AG09319 (cell line): ENCODE measurements around the gene FAM163A.

Source experiments
- DNase-seq: peaks from one replicate; pipeline ENCODE4 v3.0.0-alpha.2; 2010; ENCODE audit warnings: low read depth; ENCODE audit errors: extremely low read depth
- CTCF ChIP-seq: IDR thresholded peaks from 2 replicates; pipeline ENCODE4 v1.5.1; 2011; ENCODE audit warnings: low read depth, mild to moderate bottlenecking, inconsistent platforms, low read length, moderate library complexity

Gene FAM163A

DNA sequence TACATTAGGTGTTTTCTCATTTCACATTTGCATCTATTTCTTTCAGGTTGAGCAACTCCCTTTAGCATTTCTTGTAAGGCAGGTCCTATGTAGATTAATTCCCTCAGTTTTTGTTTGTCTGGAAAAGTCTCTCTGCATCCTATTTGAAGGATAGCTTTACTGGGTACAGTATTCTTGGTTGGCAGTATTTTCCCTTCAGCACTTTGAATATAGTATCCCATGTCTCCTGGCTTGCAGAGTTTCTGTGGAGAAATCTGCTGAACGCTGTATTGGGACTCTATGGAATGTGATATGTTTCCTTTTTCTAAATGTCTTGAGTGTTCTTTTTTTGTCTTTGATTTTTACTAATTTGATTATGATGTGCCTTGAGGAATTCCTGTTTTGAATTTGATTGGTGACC, 28.9 kb upstream of the FAM163A start:
- TF ChIP-seq CTCF: no peak
- DNase-seq: no peak

DNA sequence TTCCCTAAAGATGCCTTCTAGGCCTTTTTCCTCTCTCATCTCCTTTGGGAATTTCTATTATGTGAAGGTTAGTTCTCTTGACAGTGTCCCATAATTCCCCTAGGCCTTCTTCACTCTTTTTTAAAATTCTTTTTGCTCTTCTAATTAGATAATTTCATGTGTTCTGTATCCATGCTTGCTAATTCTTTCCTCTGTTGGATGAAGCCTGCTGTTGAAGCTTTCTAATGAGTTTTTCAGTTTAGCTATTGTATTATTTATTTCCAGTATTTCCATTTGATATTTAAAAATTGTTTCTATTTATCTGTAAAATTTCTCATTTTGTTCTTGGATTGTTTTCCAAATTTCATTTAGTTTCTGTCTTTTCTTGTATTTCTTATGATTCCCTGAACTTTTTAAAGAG, 28.5 kb upstream of the FAM163A start:
- TF ChIP-seq CTCF: no peak
- no peak for DNase-seq

DNA sequence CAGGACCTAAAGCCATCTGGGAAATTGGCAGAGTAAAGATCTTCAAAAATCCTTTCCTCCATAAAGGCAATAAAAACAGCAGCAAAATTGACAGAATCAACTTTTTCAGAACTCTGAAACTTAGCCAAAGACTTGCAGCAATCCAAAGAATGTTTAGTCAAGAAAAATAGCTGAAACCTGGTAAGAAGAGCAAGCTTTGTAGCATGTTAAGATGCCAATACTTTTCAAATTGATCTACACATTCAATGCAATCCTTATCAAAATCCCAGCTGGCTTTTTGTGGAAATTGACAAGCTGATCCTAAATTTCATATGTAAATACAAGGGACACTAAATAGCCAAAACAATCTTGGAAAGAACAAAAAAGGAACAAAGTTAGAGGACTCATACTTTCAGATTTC, 23.8 kb upstream of the FAM163A start:
- no peak for DNase-seq
- TF ChIP-seq CTCF: no peak

DNA sequence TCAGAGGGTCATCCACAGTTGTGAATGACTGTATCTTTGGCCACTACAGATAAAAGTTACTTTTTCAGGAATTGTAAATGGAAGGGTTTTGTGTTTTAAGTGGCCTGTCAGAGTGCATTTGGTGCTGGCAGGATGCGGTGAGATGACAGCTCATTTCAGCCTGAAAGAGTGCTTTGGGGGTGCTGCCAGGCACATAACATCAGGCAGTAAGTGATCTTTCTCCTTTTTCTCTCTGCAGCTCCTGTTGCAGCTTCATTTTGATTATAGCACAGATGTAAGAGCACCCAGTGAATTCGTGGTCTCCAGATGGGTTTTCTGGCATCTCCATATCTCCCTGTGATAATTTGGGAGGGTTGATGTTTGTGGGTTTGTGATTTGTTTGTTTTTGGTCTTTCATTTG, 14.8 kb upstream of the FAM163A start:
- TF ChIP-seq CTCF: no peak
- no peak for DNase-seq

- DNase-seq: no peak
- TF ChIP-seq CTCF: no peak
These were observed 13.2 kb upstream of the FAM163A start for GRCh38 chr1:179729881-179730280.

DNA sequence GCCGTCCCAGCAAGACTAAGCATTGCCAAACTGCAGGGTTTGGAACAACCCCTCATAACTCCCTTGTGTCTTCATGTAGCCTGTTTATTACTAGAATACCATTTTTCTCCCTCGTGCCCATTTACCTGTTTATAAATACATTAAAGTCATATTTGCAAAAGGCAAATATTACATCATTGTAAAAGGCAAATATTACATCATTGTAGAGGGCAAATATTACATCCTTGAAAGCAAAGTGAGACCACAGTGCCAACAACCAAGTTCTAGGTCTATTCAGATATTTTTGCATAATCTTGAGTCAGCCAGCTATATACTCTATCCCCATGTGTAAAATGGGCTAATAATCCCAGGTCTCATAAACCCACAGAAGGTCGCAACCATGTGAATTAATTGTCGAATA, 11.4 kb upstream of the FAM163A start:
- no peak for TF ChIP-seq CTCF
- no peak for DNase-seq

- TF ChIP-seq CTCF: no peak
- no peak for DNase-seq
These were observed 800 bp upstream of the FAM163A start for GRCh38 chr1:179742291-179742690.
